Measurements from ENCODE around the gene CASZ1. TPM values are rescaled to one million over a fixed set of nuclear protein-coding genes. Genes with fewer than 3 reads are reported as not detected.
A peak's percentile ranks its signal among the peaks of the same experiment; 100 is the strongest.

CASZ1 gene
- total and polyA plus RNA-seq, 10 donors: 0.73 to 14.5 (median 9.1) TPM

- Histone ChIP-seq H3K27ac (no peak overlapping the region), H3K9me3 (no peaks in the 10 kb centered on the region), H3K36me3 (peaks cover 0 to 47% (median 13%) of the 10 kb centered on the region in 6 donors), H3K27me3 (replicated peaks in 1 of 7) (no peaks in the 10 kb centered on the region), H3K4me3 (no peak overlapping the region), H3K4me1 (peaks cover 0 to 47% (median 23%) of the 10 kb centered on the region in 6 donors)
- DNase-seq: peak; percentile 84
- intact Hi-C loops (cut with DNase I; ENCODE audit: low total_unique reads): no loop called here
- 70 to 82% (median 73%) methylated on average over 15 of the region's 15 CpGs for WGBS, 5 donors
- TF ChIP-seq POLR2A (IDR thresholded peaks at IDR 0.05) (no peak), POLR2AphosphoS5 (IDR thresholded peaks at IDR 0.05) (peak; percentile 48 to 79 (median 71))
Observed at GRCh38 chr1:10664251-10664650, 132.2 kb downstream of the CASZ1 start.

- TF ChIP-seq POLR2A (IDR thresholded peaks at IDR 0.05): no peak
- no peak for TF ChIP-seq CTCF (IDR thresholded peaks at IDR 0.05 in 8 of 11, conservative IDR thresholded peaks at IDR 0.05 in 3 of 11)
- TF ChIP-seq POLR2AphosphoS5 (IDR thresholded peaks at IDR 0.05): no peak
- intact Hi-C loops (cut with DNase I; ENCODE audit: low total_unique reads): no loop called here
- H3K36me3 ChIP-seq: peaks cover 0 to 53% (median 15%) of the 10 kb centered on the region in 6 donors
- peaks cover 0 to 46% (median 23%) of the 10 kb centered on the region in 6 donors for H3K4me1 ChIP-seq
- 65 to 84% (median 79%) methylated on average over 10 to 15 of the region's 15 CpGs for WGBS, 5 donors
- no peaks in the 10 kb centered on the region for H3K27me3 ChIP-seq (replicated peaks in 1 of 7)
- no peak overlapping the region for H3K27ac ChIP-seq
- DNase-seq: no peak
- H3K4me3 ChIP-seq: no peak overlapping the region
- H3K9me3 ChIP-seq: no peaks in the 10 kb centered on the region
Observed at GRCh38 chr1:10663678-10664035, 132.8 kb downstream of the CASZ1 start.

GRCh38 chr1:10662824-10663677 is 133.4 kb downstream of the CASZ1 start:
- H3K4me1 ChIP-seq: peaks cover 0 to 41% (median 23%) of the 10 kb centered on the region in 6 donors
- peaks cover 0 to 55% (median 18%) of the 10 kb centered on the region in 6 donors for H3K36me3 ChIP-seq
- intact Hi-C loops (cut with DNase I; ENCODE audit: low total_unique reads): no loop called here
- no peaks in the 10 kb centered on the region for H3K9me3 ChIP-seq
- no peak for DNase-seq
- 83 to 93% (median 86%) methylated on average over 15 to 26 of the region's 26 CpGs for WGBS, 5 donors
- TF ChIP-seq POLR2A (IDR thresholded peaks at IDR 0.05): no peak
- no peak for TF ChIP-seq CTCF (IDR thresholded peaks at IDR 0.05 in 8 of 11, conservative IDR thresholded peaks at IDR 0.05 in 3 of 11)
- TF ChIP-seq POLR2AphosphoS5 (IDR thresholded peaks at IDR 0.05): no peak
- no peaks in the 10 kb centered on the region for H3K27me3 ChIP-seq (replicated peaks in 1 of 7)
- H3K27ac ChIP-seq: no peak overlapping the region
- no peak overlapping the region for H3K4me3 ChIP-seq

- H3K4me3 ChIP-seq: no peak overlapping the region
- 94 to 97% (median 97%) methylated on average over 8 of the region's 8 CpGs for WGBS, 5 donors
- TF ChIP-seq POLR2AphosphoS5 (IDR thresholded peaks at IDR 0.05) (no peak), CTCF (IDR thresholded peaks at IDR 0.05 in 8 of 11, conservative IDR thresholded peaks at IDR 0.05 in 3 of 11) (no peak), POLR2A (IDR thresholded peaks at IDR 0.05) (no peak)
- peaks cover 0 to 41% (median 23%) of the 10 kb centered on the region in 6 donors for H3K4me1 ChIP-seq
- intact Hi-C loops (cut with DNase I; ENCODE audit: low total_unique reads): no loop called here
- H3K27me3 ChIP-seq (replicated peaks in 1 of 7): no peaks in the 10 kb centered on the region
- no peaks in the 10 kb centered on the region for H3K9me3 ChIP-seq
- no peak for DNase-seq
- H3K27ac ChIP-seq: no peak overlapping the region
- peaks cover 0 to 57% (median 18%) of the 10 kb centered on the region in 6 donors for H3K36me3 ChIP-seq
Observed at GRCh38 chr1:10662090-10662688, 134.3 kb downstream of the CASZ1 start.

Data from spleen (tissue), 11 donors.